Endothelial cell of umbilical vein (primary cell): ENCODE results near the gene SIRPB1.

Source experiments
- EZH2 ChIP-seq: IDR thresholded peaks from 2 replicates; pipeline ENCODE4 v1.6.1; 2012; ENCODE audit warnings: borderline replicate concordance, low read depth, mild to moderate bottlenecking, moderate library complexity, low read length, inconsistent platforms; ENCODE audit not compliant: severe bottlenecking
- FOS ChIP-seq: IDR thresholded peaks from 2 replicates; pipeline ENCODE4 v1.6.1; 2011; ENCODE audit warnings: mild to moderate bottlenecking, low read length, moderate library complexity, borderline replicate concordance; ENCODE audit not compliant: insufficient read depth
- JUN ChIP-seq: IDR thresholded peaks from 2 replicates; pipeline ENCODE4 v1.6.1; 2011; ENCODE audit warnings: borderline replicate concordance, low read depth; ENCODE audit not compliant: insufficient read length, insufficient read depth
- MYC ChIP-seq: IDR thresholded peaks from one replicate; pipeline ENCODE4 v1.6.1; 2011; ENCODE audit warnings: mild to moderate bottlenecking, low read depth, low read length
- POLR2A ChIP-seq: IDR thresholded peaks from 2 replicates; pipeline ENCODE4 v1.6.1; 2012; ENCODE audit warnings: low read depth, mild to moderate bottlenecking, control low read depth, low read length
- POLR2AphosphoS5 ChIP-seq: IDR thresholded peaks from 2 replicates; pipeline ENCODE4 v1.6.1; 2012; ENCODE audit warnings: low read depth, mild to moderate bottlenecking, control low read depth, low read length, moderate library complexity; ENCODE audit not compliant: insufficient read depth
- TF ChIP-seq, protein P1 (sequence below), 2 donors: IDR thresholded peaks; 1 replicate in 1 of 2; 2 replicates in 1 of 2; pipeline ENCODE4 v1.5.1; 2011; ENCODE audit warnings: low read length in 2 of 2, mild to moderate bottlenecking in 2 of 2, moderate library complexity in 2 of 2, control low read depth in 1 of 2, inconsistent platforms in 1 of 2, low read depth in 1 of 2; ENCODE audit not compliant: insufficient read depth in 1 of 2; ENCODE audit errors: extremely low read depth in 1 of 2
- TF ChIP-seq, protein P2 (sequence below): IDR thresholded peaks from 2 replicates; pipeline ENCODE4 v1.6.1; 2011; ENCODE audit not compliant: insufficient read depth, insufficient read length

DNA sequence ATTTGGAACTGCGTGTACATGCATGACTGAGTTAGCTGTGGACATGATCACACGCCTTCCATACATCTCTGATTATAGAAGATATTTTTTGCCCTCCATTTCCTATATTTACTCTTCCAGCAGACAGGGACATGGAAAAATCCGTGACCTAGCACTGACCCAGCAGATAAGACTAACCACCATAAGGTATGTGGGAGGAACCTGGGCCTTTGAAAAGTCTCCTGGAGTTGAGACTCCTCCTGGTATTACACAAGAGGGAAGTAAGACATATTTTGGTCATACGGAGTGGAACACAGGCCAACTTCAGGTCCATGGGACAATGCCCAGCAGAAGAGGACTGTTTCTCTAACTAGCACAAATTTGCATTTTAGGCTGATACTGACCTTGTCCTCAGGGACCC is 13.7 kb upstream of the SIRPB1 start:
- TF ChIP-seq, protein P1, sequence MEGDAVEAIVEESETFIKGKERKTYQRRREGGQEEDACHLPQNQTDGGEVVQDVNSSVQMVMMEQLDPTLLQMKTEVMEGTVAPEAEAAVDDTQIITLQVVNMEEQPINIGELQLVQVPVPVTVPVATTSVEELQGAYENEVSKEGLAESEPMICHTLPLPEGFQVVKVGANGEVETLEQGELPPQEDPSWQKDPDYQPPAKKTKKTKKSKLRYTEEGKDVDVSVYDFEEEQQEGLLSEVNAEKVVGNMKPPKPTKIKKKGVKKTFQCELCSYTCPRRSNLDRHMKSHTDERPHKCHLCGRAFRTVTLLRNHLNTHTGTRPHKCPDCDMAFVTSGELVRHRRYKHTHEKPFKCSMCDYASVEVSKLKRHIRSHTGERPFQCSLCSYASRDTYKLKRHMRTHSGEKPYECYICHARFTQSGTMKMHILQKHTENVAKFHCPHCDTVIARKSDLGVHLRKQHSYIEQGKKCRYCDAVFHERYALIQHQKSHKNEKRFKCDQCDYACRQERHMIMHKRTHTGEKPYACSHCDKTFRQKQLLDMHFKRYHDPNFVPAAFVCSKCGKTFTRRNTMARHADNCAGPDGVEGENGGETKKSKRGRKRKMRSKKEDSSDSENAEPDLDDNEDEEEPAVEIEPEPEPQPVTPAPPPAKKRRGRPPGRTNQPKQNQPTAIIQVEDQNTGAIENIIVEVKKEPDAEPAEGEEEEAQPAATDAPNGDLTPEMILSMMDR (IDR thresholded peaks at IDR 0.05; ENCODE audit: extremely low read depth in 1 of 2, insufficient read depth in 1 of 2, low read depth in 1 of 2, low read length in 2 of 2) = no peak
- TF ChIP-seq POLR2AphosphoS5 (no peak), JUN (no peak), POLR2A (no peak), EZH2 (no peak), MYC (no peak), FOS (no peak)
- TF ChIP-seq, protein P2, sequence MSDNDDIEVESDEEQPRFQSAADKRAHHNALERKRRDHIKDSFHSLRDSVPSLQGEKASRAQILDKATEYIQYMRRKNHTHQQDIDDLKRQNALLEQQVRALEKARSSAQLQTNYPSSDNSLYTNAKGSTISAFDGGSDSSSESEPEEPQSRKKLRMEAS = no peak
